ENCODE measurements around the gene CA10.

Gene CA10

GRCh38 chr17:51817117-51817516 lies 341.4 kb downstream of the CA10 start:
- no peak for DNase-seq (ENCODE audit: low read depth)

DNA sequence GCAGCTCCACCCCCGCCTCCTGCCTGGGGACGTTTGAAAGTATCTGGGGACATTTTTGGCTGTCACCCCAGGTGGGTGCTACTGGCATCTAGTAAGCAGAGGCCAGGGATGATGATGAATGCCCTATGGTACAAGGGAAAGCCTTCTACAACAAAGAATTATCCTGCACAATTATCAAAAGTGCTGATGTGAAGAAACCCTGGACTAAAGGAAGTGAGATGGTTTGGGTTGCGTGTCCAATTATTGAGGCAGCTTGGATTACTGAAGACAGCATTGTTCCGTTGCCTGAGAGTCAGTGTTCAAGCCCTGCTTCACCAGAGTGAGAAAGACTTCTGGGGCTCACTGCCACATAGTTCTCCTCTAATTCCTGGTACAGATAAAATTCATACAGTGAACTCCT lies 343.4 kb downstream of the CA10 start:
- DNase-seq (ENCODE audit: low read depth): no peak

DNA sequence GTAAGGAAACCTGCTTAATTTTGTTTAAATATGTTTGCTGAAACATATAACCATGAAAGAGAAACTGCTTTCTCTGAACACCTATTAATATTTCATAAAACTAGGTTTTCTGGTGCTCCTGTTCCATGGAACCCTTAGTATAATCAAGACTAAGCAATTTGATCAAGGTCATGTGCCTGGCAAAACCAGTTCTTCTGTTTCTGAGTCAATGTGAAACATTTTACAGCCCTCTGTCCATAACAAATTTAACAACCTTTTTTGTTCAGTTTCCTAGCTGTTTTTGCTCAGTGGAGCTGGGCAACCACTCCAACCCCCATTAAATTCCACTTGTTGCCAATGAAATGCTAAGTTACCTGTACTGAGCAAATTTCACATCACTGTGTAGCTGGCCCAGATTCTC lies 344.0 kb downstream of the CA10 start:
- DNase-seq (ENCODE audit: low read depth): no peak

DNA sequence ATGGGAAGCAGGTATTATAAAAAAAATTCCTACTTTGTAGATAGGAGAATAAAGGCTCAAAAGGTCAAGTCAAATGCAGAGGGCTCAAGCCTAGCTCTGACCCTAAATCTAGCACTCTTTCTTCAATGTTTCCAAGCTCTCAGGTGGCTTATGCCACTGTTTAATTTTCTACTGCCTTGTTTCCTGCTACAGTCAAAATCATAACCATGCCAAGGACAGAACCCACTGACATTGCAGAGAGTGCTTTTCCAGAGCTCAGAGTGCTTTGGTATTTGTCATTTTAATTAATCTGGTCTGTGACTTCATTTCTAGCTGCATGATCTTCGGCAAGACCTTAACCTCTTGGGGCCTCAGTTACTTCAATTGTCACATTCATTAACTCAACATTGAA lies 344.7 kb downstream of the CA10 start:
- no peak for DNase-seq (ENCODE audit: low read depth)

DNA sequence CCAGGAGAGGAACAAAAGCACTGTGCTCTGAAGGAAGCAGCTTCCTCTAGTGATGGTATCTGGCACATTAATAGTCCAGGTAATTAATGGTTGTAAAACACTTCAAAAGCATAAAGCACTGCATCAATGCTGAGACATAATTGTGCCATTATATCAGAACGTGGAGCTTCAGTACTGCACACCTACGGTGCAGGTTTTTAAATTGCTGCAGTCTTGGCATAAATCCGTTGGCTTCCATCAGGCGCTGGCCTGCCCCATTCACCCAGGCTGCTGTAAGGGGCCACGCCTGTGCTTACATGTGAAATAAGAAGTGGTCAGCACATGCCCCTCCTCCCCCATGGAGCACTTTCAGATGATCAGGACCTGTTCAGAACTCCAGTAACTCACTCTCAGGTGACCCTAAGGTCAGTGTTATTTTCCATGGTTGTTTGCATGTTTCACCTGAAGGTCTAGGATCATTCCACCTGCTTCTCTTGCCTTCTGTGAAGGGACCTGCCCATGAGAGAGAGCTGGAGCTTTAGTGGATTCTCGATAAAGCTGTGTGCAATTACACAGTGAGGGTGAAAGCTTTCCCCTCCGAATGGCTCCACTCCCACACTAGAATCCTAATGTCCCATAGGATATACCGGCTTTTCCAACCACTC lies 345.3 kb downstream of the CA10 start:
- DNase-seq (ENCODE audit: low read depth): no peak

GRCh38 chr17:51807460-51807859 lies 351.1 kb downstream of the CA10 start:
- no peak for DNase-seq (ENCODE audit: low read depth)

DNA sequence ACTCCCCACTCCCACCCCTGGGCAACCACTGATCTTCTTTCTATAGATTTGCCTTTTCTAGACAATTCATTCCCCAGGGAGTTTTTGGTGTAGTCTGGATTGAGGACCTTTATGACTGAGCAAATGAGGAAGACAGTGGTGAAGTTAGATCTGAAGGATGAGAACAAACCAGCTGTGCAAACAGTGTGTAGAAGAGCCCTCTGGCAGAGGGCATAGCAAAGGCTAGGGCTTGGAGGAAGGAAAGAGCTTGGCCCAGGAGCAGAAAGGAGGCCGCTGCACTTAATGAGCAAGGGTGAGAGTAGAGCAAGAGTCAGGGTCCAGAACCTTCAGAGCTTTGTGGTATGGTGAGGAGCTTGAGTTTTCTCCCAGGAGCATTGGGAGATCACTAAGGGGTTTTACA lies 352.7 kb downstream of the CA10 start:
- no peak for DNase-seq (ENCODE audit: low read depth)

- DNase-seq (ENCODE audit: low read depth): no peak
Measured at GRCh38 chr17:51805185-51805584, 353.3 kb downstream of the CA10 start.

DNA sequence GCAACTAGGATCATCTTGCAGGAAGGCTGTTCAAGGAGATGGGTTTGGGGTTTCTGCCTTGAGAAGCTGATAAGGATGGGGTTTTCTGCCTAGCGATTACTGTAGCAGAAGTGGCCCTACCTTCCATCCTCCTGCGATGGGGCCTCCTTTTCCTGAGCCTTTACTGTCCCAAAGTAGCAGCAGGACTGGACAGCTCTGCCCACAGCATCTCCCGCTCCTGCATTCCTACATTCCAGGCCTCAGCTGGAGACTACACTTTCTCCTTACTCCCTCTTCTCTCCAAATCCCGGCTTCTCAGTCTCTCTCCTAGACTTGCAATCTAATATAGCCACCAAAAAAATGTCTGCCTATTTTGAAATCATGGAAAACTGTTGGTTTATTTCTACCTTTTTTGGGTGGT lies 355.4 kb downstream of the CA10 start:
- DNase-seq (ENCODE audit: low read depth): no peak

DNA sequence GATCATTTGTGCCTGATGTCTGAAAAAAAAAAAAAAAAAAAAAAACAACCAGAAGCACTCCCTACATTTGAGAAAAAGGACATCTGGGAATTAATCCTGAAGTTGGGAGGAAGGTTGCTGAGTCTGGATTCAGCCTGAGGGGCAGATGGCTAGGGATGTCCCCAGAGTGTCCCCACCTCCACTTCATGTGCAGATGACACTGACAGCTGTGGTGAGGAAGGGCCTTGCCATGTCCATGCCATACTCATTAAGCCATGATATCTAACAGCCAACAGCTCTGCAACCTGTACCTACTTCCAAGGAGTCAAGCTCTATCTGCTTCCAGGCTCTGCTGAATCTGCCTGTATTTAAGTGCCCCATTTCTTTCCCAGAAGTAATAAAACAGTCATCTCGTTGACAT lies 356.0 kb downstream of the CA10 start:
- no peak for DNase-seq (ENCODE audit: low read depth)

- DNase-seq (ENCODE audit: low read depth): no peak
Measured at GRCh38 chr17:51801626-51802025, 356.9 kb downstream of the CA10 start.

DNA sequence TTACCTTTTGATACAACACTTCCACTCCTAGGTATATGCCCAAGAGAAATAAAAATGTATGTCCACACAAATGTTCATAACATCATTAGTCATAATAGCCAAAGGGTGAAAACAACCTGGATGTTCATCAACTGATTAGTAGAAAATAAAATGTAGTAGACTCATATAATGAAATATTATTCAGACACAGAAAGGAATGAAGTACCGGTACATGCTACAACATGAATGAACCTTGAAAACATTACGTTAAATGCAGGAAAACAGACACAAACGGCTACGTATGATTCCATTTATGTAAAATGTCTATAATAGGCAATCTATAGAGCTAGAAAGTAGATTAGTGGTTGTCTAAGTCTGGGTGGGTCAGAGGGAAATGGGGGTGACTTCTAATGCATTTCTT lies 358.5 kb downstream of the CA10 start:
- no peak for DNase-seq (ENCODE audit: low read depth)

DNA sequence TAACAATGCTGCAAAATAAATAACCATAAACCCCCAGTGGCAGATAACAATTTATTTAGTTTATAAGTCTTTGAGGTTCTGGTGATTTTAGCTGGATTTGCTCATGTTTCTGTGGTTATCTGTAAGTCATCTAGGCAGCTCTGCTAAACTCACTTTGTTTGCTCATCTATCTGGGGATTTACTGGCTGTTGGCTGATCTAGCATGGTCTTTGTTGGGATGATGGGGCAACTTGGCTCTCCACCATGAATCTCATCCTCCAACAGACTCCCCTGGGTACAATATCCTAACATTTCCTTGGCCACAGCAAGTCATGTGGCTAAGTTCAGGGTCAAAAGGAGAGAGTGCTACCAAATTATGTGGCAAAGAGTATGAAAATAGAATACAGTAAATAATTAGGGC lies 359.3 kb downstream of the CA10 start:
- no peak for DNase-seq (ENCODE audit: low read depth)

DNA sequence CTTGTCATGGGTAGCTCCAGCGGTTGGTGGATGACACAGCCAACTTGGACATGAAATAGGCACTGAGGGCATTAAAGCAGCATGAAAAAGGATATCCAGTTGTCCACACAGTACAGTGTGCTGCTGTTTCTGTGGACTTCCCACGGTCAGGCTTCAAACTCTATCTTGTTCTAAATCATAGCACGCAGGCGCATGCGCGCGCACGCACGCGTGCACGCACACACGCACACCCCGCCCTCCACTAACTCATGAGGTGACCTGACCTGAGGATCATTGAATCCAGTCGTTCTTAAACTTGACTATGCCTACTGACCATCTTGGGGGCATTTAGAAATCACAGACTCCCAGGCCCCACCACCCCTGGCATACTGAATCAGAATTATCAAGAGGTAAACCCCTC lies 361.4 kb downstream of the CA10 start:
- no peak for DNase-seq (ENCODE audit: low read depth)

- DNase-seq (ENCODE audit: low read depth): no peak
Measured at GRCh38 chr17:51796026-51796425, 362.5 kb downstream of the CA10 start.

GRCh38 chr17:51795401-51795800 lies 363.1 kb downstream of the CA10 start:
- no peak for DNase-seq (ENCODE audit: low read depth)

GRCh38 chr17:51794466-51794865 lies 364.0 kb downstream of the CA10 start:
- no peak for DNase-seq (ENCODE audit: low read depth)

DNA sequence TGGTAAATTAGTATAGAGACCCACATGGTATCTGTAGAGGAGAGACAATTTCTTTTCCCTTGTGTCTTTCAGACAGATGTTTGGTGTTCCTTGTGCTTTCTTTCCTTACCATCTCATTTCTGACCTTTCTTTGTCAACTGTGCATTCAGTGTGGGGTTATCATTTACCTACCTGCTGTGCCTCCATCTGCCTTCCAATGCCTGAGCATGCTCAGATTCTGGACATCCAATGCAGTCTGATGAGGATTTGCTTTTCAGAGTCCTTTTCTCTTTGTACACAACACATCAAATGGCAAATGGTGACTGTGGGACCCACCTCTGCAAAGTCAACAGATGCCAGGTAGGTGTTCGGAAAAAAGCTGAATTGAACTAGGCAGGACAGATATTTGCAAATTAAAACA lies 364.8 kb downstream of the CA10 start:
- DNase-seq (ENCODE audit: low read depth): no peak

- DNase-seq (ENCODE audit: low read depth): no peak
Measured at GRCh38 chr17:51778842-51779241, 379.7 kb downstream of the CA10 start.

DNA sequence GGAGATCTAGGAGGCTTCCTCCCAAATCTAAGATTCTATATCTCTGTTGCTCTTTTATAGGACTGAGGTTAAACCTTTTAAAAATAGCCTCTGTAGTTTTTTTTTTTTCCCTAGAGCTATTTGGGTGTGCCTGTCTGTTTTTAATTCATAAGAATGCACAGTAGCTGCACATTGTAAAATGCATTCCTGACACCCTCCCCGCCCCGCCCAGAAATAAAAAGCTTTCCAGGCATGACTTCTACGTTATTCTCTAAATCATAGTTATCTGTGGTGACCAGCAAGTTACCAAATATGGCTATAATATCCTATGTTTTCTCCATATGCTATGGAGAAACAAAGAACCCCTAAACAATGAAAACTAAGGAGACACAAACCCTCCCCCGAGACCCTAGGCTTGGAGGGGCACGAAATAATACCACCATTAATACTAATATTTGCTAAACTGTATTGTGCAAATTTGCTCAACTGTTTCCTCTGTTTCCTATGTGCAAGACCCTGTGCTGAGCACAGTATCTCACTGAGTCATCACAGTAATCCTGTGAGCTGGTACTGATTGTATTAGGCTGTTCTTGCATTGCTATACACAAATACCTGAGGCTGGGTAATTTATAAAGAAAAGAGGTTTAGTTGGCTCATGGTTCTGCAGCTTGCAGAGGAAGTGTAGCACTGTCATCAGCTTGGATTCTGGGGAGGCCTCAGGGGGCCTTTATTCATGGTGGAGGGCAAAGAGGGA lies 388.3 kb downstream of the CA10 start:
- DNase-seq (ENCODE audit: low read depth): no peak

DNA sequence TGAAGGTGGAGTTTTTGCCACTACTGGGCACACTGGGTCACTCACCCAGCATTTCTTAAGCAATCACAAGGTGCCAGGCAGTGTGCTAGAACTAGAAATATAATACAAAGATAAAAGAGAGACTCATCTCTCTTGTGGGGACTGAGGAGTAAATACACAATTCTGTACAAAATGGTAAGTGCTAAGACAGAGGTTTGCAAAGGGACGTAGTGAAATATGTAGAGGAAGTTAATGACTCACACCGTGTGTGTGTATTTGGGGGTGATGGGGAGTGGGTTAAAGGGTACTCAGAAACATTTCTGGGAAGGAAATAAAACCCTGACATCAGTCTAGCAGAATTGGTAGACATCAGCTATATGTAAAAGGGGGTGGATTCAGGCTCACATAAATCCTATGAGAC lies 389.3 kb downstream of the CA10 start:
- DNase-seq (ENCODE audit: low read depth): no peak

DNA sequence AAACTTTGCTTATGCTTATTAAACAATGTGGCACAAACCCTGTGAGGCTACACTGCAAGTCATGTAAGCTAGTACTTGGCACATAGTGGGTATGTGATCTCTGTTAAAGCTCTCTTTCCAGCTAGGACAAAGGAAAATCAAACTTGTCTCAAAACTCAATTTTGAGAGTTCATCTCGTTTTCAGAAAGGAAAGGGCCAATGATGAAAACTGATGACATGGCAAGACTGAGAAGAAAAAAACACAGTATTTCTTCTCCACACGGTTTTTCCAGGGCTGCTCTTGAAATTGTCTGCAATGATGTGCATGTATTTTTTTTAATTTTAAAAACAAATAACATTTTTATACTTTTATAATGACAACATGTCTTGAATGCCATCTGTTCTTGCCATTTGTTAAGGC lies 389.8 kb downstream of the CA10 start:
- DNase-seq (ENCODE audit: low read depth): no peak

- DNase-seq (ENCODE audit: low read depth): no peak
Measured at GRCh38 chr17:51767287-51767686, 391.2 kb downstream of the CA10 start.
